Stimulated activated CD4-positive, alpha-beta T cell treated with anti-CD3 and anti-CD28 coated beads, Interleukin-15, amount 100 ng/mL, for 48 hours (primary cell): Measurements from ENCODE around the gene PCBP2.

Experiments used
- DNase-seq, 2 donors: peaks; one replicate each; pipeline ENCODE4 v3.0.0-alpha.2; 2020; ENCODE audit warnings: low read depth in 2 of 2

The PCBP2 gene

GRCh38 chr12:53493610-53494391 lies 41.9 kb downstream of the PCBP2 start:
- DNase-seq = no peak

- DNase-seq = no peak
These were observed 44.2 kb downstream of the PCBP2 start for GRCh38 chr12:53495903-53496751.

GRCh38 chr12:53496752-53497032 lies 44.8 kb downstream of the PCBP2 start:
- DNase-seq = no peak

- no peak for DNase-seq
These were observed 45.6 kb downstream of the PCBP2 start for GRCh38 chr12:53497461-53497860.

GRCh38 chr12:53498235-53498630 lies 46.3 kb downstream of the PCBP2 start:
- DNase-seq = no peak

- peak; percentile 36 to 56 for DNase-seq
These were observed 47.6 kb downstream of the PCBP2 start, which contains the start of gene MAP3K12 for GRCh38 chr12:53499266-53500141. Gene MAP3K12 (minus strand): TSS chr12:53499458. CDS start chr12:53487391, 12,067 bp downstream.

GRCh38 chr12:53500142-53500775 lies 48.4 kb downstream of the PCBP2 start:
- DNase-seq = no peak

GRCh38 chr12:53500776-53501614 lies 49.1 kb downstream of the PCBP2 start, which contains the start of gene TARBP2:
Gene TARBP2 (plus strand): TSS chr12:53501283. CDS start chr12:53501409, 126 bp downstream.
- peak; percentile 95 to 96 for DNase-seq

- no peak for DNase-seq
These were observed 49.8 kb downstream of the PCBP2 start for GRCh38 chr12:53501615-53502181.

GRCh38 chr12:53502331-53502730 lies 50.4 kb downstream of the PCBP2 start:
- no peak for DNase-seq

- no peak for DNase-seq
These were observed 51.3 kb downstream of the PCBP2 start for GRCh38 chr12:53502983-53503728.

- DNase-seq = no peak
These were observed 52.4 kb downstream of the PCBP2 start for GRCh38 chr12:53504004-53504920.

- no peak for DNase-seq
These were observed 53.2 kb downstream of the PCBP2 start for GRCh38 chr12:53505086-53505485.

GRCh38 chr12:53505555-53506449 lies 53.9 kb downstream of the PCBP2 start:
- DNase-seq = no peak

GRCh38 chr12:53506450-53506785 lies 54.5 kb downstream of the PCBP2 start:
- DNase-seq = no peak

- DNase-seq = no peak
These were observed 55.1 kb downstream of the PCBP2 start, which contains the start of gene NPFF for GRCh38 chr12:53506881-53507602. Gene NPFF (minus strand): TSS chr12:53507484. CDS start chr12:53507474, 10 bp downstream.

GRCh38 chr12:53507603-53507885 lies 55.6 kb downstream of the PCBP2 start:
- no peak for DNase-seq
